Gastroesophageal sphincter (tissue), 4 donors: Measurements from ENCODE around the gene CEP55. TPM values are rescaled to one million over a fixed set of nuclear protein-coding genes. Genes with fewer than 3 reads are reported as not detected.
"Not testable (repeated sequence)": the region's sequence is repeated elsewhere in the genome, so short reads cannot be mapped to it uniquely, and the experiment has no call there.

Experiments used
- ATAC-seq: fragments of 150-250 bp; one replicate; pipeline ENCODE4 v1.9.1; 2016; ENCODE audit warnings: mild to moderate bottlenecking, moderate library complexity
- H3K27ac ChIP-seq, 4 donors: fragments of 200-600 bp; sonication (generic) in 3 of 4; 1 replicate in 3 of 4; 2 replicates in 1 of 4; pipeline ENCODE4 v1.5.1; 2016 to 2019
- H3K27me3 ChIP-seq: fragments of 200-600 bp; sonication (generic); one replicate; pipeline ENCODE4 v1.5.1; 2019
- H3K36me3 ChIP-seq, 2 donors: fragments of 200-600 bp; sonication (generic); one replicate each; pipeline ENCODE4 v1.5.1; 2019; ENCODE audit warnings: control low read depth in 1 of 2
- H3K4me1 ChIP-seq, 3 donors: fragments of 200-600 bp; sonication (generic); 1 replicate in 2 of 3; 2 replicates in 1 of 3; pipeline ENCODE4 v1.5.1; 2016 to 2019; ENCODE audit warnings: control low read depth in 2 of 3
- H3K4me3 ChIP-seq, 2 donors: fragments of 200-600 bp; sonication (generic); one replicate each; pipeline ENCODE4 v1.5.1; 2019; ENCODE audit warnings: mild to moderate bottlenecking in 1 of 2, moderate library complexity in 1 of 2
- H3K9me3 ChIP-seq, 3 donors: fragments of 200-600 bp; sonication (generic); one replicate each; pipeline ENCODE4 v1.5.1; 2017 to 2019; ENCODE audit warnings: control low read depth in 2 of 3
- EP300 ChIP-seq: sonication (generic); formaldehyde crosslinking; IDR thresholded peaks from one replicate; pipeline ENCODE4 v1.6.1; 2017; ENCODE audit warnings: antibody characterized with exemption, mild to moderate bottlenecking
- POLR2A ChIP-seq, 2 donors: fragments of 450-650 bp; IDR thresholded peaks; one replicate each; pipeline ENCODE4 v1.6.1; 2017; ENCODE audit warnings: antibody characterized with exemption in 2 of 2, mild to moderate bottlenecking in 2 of 2, moderate library complexity in 1 of 2
- POLR2AphosphoS5 ChIP-seq: sonication (generic); formaldehyde crosslinking; IDR thresholded peaks from one replicate; pipeline ENCODE4 v1.6.1; 2017; ENCODE audit warnings: antibody characterized with exemption
- WGBS, 2 donors: methylation state at CpG; one replicate each; pipeline ENCODE4 v1.1.5; 2018; ENCODE audit warnings: low coverage in 1 of 2; 5-methylcytosine and 5-hydroxymethylcytosine counted together
- total RNA-seq, 4 donors: library from RNA; depleted of rRNA; stranded (reverse); fragments of >200 nt; gene quantifications; one replicate each; pipeline ENCODE4 v1.1.0, GENCODE V29; 2016
- TF ChIP-seq, protein P1 (sequence below), 4 experiments: fragments of 200-600 bp in 2 of 4; fragments of 450-650 bp in 2 of 4; sonication (generic) in 1 of 4; IDR thresholded peaks; one replicate each; pipeline ENCODE4 v1.5.1; 2017 to 2019; ENCODE audit warnings: antibody characterized with exemption in 4 of 4, mild to moderate bottlenecking in 2 of 4, moderate library complexity in 2 of 4

The CEP55 gene
- total RNA-seq, 4 donors from 2014 or later: 0.13 to 3.6 (median 0.35) TPM; not detected in 1

DNA sequence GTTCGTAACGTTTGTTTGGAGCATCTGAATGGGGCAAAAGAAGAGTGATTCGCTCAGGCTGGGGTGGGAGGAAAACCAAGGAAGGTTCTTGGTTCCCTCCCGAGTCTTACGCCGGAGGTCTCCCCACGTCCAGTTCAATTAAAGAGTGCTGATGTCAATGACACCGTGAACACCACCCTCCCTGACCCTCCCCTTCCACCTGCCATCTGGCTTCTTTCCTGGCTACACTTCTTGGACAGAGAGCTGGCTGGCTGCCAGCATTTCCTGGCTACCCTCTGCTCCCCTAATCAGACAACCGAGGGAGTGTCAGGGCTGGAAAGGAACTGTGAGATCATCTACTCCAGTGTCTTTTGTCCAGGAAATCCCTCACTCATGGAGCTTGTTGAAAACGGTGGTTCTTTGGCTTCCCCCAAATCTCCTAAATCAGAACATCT lies 46.0 kb downstream of the CEP55 start:
- H3K4me3 ChIP-seq: peak overlapping the region in 1 of 2 donors; percentile 32

DNA sequence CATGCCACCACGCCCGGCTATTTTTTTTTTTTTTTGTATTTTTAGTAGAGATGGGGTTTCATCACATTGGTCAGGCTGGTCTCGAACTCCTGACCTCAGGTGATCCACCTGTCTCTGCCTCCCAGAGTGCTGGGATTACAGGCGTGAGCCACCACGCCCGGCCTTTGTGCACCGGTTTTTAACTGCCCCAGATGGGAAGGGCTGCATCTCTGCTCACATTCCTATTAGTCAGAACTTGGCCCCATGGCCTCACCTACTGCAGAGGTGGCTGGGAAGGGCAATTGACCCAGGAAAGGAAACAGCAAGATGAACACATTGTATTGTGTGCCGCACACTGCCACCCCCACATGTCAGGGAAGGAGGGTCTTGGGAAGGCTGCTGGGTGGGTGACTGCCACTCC lies 50.6 kb downstream of the CEP55 start:
- H3K36me3 ChIP-seq, H3K4me3 ChIP-seq, H3K9me3 ChIP-seq, ATAC-seq, H3K27me3 ChIP-seq, H3K4me1 ChIP-seq, H3K27ac ChIP-seq: not testable (repeated sequence)
- 78 to 100% methylated on average over 1 to 4 of the region's 8 CpGs for WGBS, 2 donors

More for the DNA sequence above, 46.0 kb downstream of the CEP55 start:
- ATAC-seq: peak; percentile 63
- no peaks in the 10 kb centered on the region for H3K27me3 ChIP-seq
- TF ChIP-seq POLR2AphosphoS5: peak; percentile 9
- TF ChIP-seq, protein P1, sequence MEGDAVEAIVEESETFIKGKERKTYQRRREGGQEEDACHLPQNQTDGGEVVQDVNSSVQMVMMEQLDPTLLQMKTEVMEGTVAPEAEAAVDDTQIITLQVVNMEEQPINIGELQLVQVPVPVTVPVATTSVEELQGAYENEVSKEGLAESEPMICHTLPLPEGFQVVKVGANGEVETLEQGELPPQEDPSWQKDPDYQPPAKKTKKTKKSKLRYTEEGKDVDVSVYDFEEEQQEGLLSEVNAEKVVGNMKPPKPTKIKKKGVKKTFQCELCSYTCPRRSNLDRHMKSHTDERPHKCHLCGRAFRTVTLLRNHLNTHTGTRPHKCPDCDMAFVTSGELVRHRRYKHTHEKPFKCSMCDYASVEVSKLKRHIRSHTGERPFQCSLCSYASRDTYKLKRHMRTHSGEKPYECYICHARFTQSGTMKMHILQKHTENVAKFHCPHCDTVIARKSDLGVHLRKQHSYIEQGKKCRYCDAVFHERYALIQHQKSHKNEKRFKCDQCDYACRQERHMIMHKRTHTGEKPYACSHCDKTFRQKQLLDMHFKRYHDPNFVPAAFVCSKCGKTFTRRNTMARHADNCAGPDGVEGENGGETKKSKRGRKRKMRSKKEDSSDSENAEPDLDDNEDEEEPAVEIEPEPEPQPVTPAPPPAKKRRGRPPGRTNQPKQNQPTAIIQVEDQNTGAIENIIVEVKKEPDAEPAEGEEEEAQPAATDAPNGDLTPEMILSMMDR (IDR thresholded peaks at IDR 0.05): no peak
- 0 to 4% methylated on average over 9 to 10 of the region's 10 CpGs for WGBS, 2 donors
- H3K9me3 ChIP-seq: no peaks in the 10 kb centered on the region
- H3K4me1 ChIP-seq: peaks cover 0 to 13% (median 0%) of the 10 kb centered on the region in 3 donors
- H3K27ac ChIP-seq: peak overlapping the region in 1 of 4 donors; percentile 4
- no peaks in the 10 kb centered on the region for H3K36me3 ChIP-seq

DNA sequence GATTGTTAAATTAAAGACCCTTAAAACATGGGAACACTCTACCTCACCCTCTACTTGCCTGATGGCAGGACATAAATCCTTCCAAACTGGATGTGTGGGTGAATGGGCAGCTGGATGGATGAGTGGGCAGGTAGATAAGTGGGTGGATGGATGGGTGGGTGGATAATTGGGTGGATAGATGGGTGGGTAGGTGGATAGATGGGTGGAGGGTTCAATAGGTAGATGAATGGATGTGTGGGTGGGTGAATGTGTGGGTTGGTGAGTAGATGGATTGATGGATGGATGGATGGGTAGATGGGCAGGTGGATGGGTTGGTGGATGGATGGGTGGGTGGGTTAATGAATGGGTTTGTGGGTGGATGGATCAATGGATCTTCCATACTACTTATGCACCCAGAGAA lies 51.1 kb downstream of the CEP55 start:
- no peaks in the 10 kb centered on the region for H3K9me3 ChIP-seq
- no peak overlapping the region for H3K27ac ChIP-seq
- TF ChIP-seq, protein P1 (IDR thresholded peaks at IDR 0.05): no peak
- TF ChIP-seq POLR2A (IDR thresholded peaks at IDR 0.05) (no peak), EP300 (no peak), POLR2AphosphoS5 (no peak)
- no peaks in the 10 kb centered on the region for H3K36me3 ChIP-seq
- no peak overlapping the region for H3K4me3 ChIP-seq
- H3K4me1 ChIP-seq: peaks cover 0 to 4% (median 0%) of the 10 kb centered on the region in 3 donors
- no peak for ATAC-seq
- H3K27me3 ChIP-seq: no peaks in the 10 kb centered on the region

DNA sequence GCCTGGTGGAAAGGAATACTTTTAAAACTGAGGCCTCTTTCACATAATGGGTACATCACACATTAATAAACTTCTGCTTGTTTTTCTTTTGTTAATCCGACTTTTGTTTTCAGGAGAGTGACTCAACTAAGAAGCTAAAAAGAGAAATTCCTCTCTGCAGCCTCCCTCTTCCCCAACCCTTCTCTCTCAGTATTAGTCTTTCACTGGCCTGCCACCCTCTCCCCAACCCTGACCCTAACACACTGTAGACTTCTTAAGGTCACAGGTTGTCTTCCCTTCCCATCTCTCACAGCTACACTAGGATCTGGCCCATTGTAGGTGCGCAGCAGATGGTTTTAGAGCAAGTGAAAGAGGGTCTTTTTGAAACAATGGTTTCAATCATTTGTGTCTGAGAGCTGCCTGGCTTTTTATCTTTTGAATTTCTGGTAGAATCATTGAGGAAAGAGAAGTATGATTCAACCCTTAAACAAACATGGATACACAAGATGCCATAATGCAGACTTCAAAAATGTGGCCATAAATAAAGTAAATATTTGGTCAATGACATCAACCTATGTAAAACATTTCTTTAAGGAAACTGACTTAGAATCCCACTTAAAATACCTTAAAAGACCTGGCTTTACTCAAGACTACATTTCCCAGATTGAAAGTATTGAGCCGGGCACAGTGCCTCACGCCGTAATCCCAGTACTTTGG lies 52.1 kb downstream of the CEP55 start:
- H3K27ac ChIP-seq: no peak overlapping the region
- WGBS, 2 donors: 61 to 93% methylated on average over 2 to 5 of the region's 5 CpGs
- H3K36me3 ChIP-seq: no peaks in the 10 kb centered on the region
- H3K27me3 ChIP-seq: no peaks in the 10 kb centered on the region
- no peaks in the 10 kb centered on the region for H3K4me1 ChIP-seq
- no peak overlapping the region for H3K4me3 ChIP-seq
- no peak for ATAC-seq
- TF ChIP-seq, protein P1 (IDR thresholded peaks at IDR 0.05): no peak
- TF ChIP-seq POLR2A (IDR thresholded peaks at IDR 0.05): no peak
- TF ChIP-seq POLR2AphosphoS5: no peak
- no peak for TF ChIP-seq EP300
- H3K9me3 ChIP-seq: no peaks in the 10 kb centered on the region

GRCh38 chr10:93550606-93551005 lies 54.2 kb downstream of the CEP55 start:
- WGBS, 2 donors: 82 to 90% methylated on average over 3 to 4 of the region's 4 CpGs
- H3K27me3 ChIP-seq: no peaks in the 10 kb centered on the region
- ATAC-seq: no peak
- TF ChIP-seq, protein P1 (IDR thresholded peaks at IDR 0.05): no peak
- TF ChIP-seq POLR2A (IDR thresholded peaks at IDR 0.05): no peak
- no peak for TF ChIP-seq EP300
- TF ChIP-seq POLR2AphosphoS5: no peak
- H3K4me3 ChIP-seq: no peak overlapping the region
- no peaks in the 10 kb centered on the region for H3K4me1 ChIP-seq
- no peak overlapping the region for H3K27ac ChIP-seq
- no peaks in the 10 kb centered on the region for H3K36me3 ChIP-seq
- H3K9me3 ChIP-seq: no peaks in the 10 kb centered on the region
